ENCODE data around the gene LIN7A. TPM values are rescaled to one million over a fixed set of nuclear protein-coding genes. Genes with fewer than 3 reads are reported as not detected.

Gene LIN7A
- total RNA-seq, 1 experiment from 2014 or later = not detected

DNA sequence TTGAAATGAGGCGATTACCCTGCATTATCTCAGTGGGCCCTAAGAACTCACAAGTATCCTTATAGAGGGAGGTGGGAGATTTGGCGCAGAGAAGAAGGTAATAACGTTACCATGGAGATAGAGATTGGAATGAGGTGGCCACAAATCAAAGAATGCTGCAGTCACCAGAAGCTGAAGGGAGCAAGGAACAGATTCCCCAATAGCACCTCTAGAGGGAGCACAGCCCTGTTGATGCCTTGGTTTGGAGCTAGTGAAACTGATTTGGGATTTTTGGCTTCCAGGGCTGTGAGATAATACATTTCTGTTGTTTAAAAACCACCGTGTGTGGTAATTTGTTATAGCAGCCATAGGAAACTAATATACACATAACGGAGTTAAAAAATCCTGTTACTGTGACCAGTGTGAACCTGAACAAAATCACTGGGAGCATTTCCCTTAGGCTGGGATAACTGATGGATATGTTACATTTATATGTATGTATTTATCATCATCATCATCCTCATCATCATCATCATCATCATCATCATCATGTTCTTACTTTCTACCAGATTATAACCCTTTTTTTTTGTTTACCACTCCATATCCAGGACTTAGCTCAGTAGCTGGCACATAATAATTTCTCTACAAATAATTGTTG lies 100.3 kb downstream of the LIN7A start:
- no peak for ATAC-seq
- H3K4me3 ChIP-seq (ENCODE audit: low read depth in 2 of 2, low read length in 2 of 2) = no peak overlapping the region
- intact Hi-C loops (cut with micrococcal nuclease; ENCODE audit: unreplicated experiment) = no loop called here
- DNase-seq (ENCODE audit: low read depth, low spot score) = peak; percentile 20
- H3K4me1 ChIP-seq (ENCODE audit: control insufficient read depth, insufficient read depth, low read length) = no peaks in the 10 kb centered on the region
- CTCF ChIA-PET = interaction anchor here (1.1 to 1.3 kb wide), 2 partner anchors 14 to 420 kb away, joined by 4 to 5 read pairs; no protein-coding TSS in a partner anchor
- in situ Hi-C loops (cut with HindIII; ENCODE audit: low pct_unique_long_range_greater_than_20kb, low sequenced_read_pairs) = no loop called here
- no peaks in the 10 kb centered on the region for H3K27me3 ChIP-seq (ENCODE audit: control insufficient read depth, insufficient read depth, low read length)
- BruUV-seq (replicated peaks) = no TSS peak
- H3K9me3 ChIP-seq (ENCODE audit: control insufficient read depth, insufficient read depth, low read depth, low read length) = no peaks in the 10 kb centered on the region
- no peak overlapping the region for H3K27ac ChIP-seq (ENCODE audit: low read length)
- no peaks in the 10 kb centered on the region for H3K36me3 ChIP-seq (ENCODE audit: control insufficient read depth, insufficient read depth, low read length)
- POLR2A ChIA-PET = no interaction called here
- TF ChIP-seq, protein P1, sequence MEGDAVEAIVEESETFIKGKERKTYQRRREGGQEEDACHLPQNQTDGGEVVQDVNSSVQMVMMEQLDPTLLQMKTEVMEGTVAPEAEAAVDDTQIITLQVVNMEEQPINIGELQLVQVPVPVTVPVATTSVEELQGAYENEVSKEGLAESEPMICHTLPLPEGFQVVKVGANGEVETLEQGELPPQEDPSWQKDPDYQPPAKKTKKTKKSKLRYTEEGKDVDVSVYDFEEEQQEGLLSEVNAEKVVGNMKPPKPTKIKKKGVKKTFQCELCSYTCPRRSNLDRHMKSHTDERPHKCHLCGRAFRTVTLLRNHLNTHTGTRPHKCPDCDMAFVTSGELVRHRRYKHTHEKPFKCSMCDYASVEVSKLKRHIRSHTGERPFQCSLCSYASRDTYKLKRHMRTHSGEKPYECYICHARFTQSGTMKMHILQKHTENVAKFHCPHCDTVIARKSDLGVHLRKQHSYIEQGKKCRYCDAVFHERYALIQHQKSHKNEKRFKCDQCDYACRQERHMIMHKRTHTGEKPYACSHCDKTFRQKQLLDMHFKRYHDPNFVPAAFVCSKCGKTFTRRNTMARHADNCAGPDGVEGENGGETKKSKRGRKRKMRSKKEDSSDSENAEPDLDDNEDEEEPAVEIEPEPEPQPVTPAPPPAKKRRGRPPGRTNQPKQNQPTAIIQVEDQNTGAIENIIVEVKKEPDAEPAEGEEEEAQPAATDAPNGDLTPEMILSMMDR (IDR thresholded peaks at IDR 0.05) = peak; percentile 71
- TF ChIP-seq SIN3A (IDR thresholded peaks at IDR 0.05; ENCODE audit: borderline replicate concordance, insufficient read depth, low read depth, low read length) = no peak

DNA sequence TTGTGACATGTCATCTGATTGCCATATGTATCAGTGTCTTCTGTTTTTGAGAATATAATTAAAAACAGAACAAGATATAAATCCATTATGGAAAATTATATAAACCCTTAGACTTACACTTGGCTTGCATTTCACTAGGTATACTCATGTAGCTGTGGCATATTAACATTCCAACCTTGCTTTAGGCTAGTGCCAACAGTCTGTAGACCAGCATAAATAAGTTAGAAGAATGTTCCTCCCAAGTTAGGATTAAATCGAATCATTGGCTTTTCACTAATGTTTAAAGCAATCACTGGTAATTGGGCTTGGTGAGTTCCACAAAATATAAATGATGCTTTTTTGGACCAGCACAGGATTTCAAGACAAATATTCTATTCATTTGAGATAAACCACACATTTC lies 103.0 kb downstream of the LIN7A start:
- no peaks in the 10 kb centered on the region for H3K27me3 ChIP-seq (ENCODE audit: control insufficient read depth, insufficient read depth, low read length)
- BruUV-seq (replicated peaks) = no TSS peak
- no peaks in the 10 kb centered on the region for H3K36me3 ChIP-seq (ENCODE audit: control insufficient read depth, insufficient read depth, low read length)
- no peaks in the 10 kb centered on the region for H3K9me3 ChIP-seq (ENCODE audit: control insufficient read depth, insufficient read depth, low read depth, low read length)
- no peak overlapping the region for H3K27ac ChIP-seq (ENCODE audit: low read length)
- ATAC-seq (no peak), DNase-seq (ENCODE audit: low read depth, low spot score) (no peak)
- CTCF ChIA-PET = no interaction called here
- intact Hi-C loops (cut with micrococcal nuclease; ENCODE audit: unreplicated experiment) = no loop called here
- no peak overlapping the region for H3K4me3 ChIP-seq (ENCODE audit: low read depth in 2 of 2, low read length in 2 of 2)
- in situ Hi-C loops (cut with HindIII; ENCODE audit: low pct_unique_long_range_greater_than_20kb, low sequenced_read_pairs) = no loop called here
- no peak for TF ChIP-seq POLR2AphosphoS5 (IDR thresholded peaks at IDR 0.05; ENCODE audit: low read depth, low read length)
- TF ChIP-seq SIN3A (IDR thresholded peaks at IDR 0.05; ENCODE audit: borderline replicate concordance, insufficient read depth, low read depth, low read length) = no peak
- TF ChIP-seq, protein P2, sequence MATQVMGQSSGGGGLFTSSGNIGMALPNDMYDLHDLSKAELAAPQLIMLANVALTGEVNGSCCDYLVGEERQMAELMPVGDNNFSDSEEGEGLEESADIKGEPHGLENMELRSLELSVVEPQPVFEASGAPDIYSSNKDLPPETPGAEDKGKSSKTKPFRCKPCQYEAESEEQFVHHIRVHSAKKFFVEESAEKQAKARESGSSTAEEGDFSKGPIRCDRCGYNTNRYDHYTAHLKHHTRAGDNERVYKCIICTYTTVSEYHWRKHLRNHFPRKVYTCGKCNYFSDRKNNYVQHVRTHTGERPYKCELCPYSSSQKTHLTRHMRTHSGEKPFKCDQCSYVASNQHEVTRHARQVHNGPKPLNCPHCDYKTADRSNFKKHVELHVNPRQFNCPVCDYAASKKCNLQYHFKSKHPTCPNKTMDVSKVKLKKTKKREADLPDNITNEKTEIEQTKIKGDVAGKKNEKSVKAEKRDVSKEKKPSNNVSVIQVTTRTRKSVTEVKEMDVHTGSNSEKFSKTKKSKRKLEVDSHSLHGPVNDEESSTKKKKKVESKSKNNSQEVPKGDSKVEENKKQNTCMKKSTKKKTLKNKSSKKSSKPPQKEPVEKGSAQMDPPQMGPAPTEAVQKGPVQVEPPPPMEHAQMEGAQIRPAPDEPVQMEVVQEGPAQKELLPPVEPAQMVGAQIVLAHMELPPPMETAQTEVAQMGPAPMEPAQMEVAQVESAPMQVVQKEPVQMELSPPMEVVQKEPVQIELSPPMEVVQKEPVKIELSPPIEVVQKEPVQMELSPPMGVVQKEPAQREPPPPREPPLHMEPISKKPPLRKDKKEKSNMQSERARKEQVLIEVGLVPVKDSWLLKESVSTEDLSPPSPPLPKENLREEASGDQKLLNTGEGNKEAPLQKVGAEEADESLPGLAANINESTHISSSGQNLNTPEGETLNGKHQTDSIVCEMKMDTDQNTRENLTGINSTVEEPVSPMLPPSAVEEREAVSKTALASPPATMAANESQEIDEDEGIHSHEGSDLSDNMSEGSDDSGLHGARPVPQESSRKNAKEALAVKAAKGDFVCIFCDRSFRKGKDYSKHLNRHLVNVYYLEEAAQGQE (IDR thresholded peaks at IDR 0.05; ENCODE audit: insufficient read depth in 1 of 2, low read depth in 2 of 2, low read length in 1 of 2) = no peak
- TF ChIP-seq TCF7L2 (IDR thresholded peaks at IDR 0.05; ENCODE audit: low read depth, low read length) = no peak
- TF ChIP-seq, protein P1 (IDR thresholded peaks at IDR 0.05) = no peak
- H3K4me1 ChIP-seq (ENCODE audit: control insufficient read depth, insufficient read depth, low read length) = no peaks in the 10 kb centered on the region
- POLR2A ChIA-PET = no interaction called here

All from Panc1 (cell line).